C4-2B (cell line): ENCODE measurements around the gene PTPRD.

Source experiments
- H3K27ac ChIP-seq: fragments of 450-650 bp; 2 replicates; pipeline ENCODE4 v1.5.1; 2017
- ZFX ChIP-seq: fragments of 450-650 bp; IDR thresholded peaks from 2 replicates; pipeline ENCODE4 v1.6.1; 2017
- TF ChIP-seq, protein P1 (sequence below): fragments of 450-650 bp; conservative IDR thresholded peaks from 2 replicates; pipeline ENCODE4 v1.5.1; 2017; ENCODE audit warnings: mild to moderate bottlenecking

The PTPRD gene

DNA sequence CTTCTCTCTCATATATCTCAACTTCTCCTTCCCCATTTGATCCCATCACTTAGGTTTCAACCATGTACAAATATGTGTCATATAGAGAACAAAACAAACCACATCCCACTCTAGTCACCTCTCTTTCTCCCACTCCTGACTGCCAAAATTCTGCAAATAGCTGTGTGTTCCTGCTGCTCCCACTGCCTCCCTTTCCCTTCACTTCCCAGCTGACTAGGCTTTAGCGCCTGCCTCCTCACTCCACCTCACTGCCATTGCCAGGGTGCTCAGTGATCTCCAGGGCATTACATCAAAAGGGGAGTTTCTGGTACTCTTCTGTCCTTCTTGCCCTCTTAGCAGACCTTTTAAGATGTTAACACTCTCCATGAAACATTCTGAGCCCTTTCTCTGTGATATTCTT, 2137.9 kb downstream of the PTPRD start:
- TF ChIP-seq ZFX = no peak
- TF ChIP-seq, protein P1, sequence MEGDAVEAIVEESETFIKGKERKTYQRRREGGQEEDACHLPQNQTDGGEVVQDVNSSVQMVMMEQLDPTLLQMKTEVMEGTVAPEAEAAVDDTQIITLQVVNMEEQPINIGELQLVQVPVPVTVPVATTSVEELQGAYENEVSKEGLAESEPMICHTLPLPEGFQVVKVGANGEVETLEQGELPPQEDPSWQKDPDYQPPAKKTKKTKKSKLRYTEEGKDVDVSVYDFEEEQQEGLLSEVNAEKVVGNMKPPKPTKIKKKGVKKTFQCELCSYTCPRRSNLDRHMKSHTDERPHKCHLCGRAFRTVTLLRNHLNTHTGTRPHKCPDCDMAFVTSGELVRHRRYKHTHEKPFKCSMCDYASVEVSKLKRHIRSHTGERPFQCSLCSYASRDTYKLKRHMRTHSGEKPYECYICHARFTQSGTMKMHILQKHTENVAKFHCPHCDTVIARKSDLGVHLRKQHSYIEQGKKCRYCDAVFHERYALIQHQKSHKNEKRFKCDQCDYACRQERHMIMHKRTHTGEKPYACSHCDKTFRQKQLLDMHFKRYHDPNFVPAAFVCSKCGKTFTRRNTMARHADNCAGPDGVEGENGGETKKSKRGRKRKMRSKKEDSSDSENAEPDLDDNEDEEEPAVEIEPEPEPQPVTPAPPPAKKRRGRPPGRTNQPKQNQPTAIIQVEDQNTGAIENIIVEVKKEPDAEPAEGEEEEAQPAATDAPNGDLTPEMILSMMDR = no peak
- H3K27ac ChIP-seq = no peak overlapping the region

DNA sequence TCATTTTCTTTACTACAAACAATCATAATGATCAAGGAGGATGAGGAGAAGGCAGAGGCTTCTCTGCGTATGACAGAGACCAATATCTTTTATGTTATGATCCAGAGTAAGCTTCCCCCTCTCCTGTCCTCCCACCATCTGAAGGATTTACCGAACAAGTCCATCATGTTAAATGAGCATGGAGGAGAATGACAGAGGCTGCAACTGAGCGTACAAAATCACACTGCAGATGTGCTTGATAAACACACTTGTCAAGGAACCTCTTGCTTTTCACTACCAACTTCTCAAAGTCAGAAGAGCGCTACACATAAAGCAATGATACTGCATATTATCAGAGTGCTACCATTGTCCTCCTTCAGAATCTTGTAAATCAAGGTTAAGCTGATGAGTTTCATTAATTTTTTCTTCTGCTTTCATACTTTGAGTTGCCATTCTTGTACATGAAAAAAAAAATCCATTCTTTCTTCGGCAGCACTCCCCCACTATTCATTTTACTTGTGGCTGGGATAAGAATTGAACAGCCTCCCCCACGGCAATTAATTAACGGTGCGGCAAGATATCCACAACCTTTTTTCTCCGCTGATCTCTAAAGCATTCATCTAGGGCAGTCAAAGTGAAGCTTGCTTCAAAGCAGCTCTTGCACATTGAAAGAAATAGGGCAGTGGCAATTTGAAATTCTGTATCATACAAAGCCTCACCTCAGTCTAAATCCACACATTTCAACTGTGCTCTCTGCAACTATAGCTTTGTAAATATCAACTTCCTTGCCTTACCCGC, 2139.4 kb downstream of the PTPRD start:
- TF ChIP-seq ZFX = no peak
- TF ChIP-seq, protein P1 = no peak
- H3K27ac ChIP-seq = no peak overlapping the region

DNA sequence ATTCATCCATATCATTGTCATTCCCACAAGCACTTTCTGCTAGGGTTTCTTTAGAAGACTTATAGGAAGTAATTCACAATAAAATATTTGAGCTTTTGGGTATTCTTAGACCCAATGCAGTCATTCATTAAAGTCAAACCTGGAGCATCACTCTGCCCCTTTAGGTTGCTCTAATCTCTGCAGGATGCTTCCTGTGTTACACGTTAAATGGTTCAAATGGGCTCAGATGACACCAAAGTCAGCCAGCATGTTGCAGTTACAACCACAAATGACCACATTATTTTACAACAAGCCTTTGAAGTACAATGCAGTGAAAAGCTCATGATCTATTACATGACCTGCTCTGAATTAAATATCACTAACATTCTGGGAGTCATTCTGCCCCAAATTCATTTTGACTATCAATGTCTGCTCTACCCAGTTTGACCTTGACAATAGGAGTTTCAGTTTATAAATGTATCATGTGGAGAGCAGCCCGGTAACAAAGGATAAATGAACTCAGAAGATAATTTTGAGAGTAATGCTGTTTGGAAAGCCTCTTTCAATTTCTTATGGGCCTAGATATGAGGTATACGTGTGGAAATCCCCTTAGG, 2144.7 kb downstream of the PTPRD start:
- no peak for TF ChIP-seq ZFX
- TF ChIP-seq, protein P1 = no peak
- H3K27ac ChIP-seq = no peak overlapping the region

DNA sequence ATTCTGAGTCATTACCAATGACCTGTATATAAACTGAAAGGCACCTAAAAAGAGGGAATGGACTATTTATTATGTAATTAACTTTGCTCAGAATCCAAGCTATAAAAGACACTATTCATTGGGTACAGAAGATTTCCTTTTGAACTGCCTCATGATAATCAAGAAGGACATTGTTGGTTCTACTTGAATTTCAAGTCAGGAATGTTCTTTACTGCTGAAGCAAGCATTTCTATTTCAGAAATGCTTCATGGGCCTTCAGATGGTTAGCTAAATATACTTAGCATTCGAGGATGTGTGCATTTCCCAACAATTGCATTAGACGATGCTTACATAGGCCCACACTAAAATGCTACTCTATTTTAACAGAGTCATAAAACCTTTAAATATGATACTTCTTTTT, 2155.0 kb downstream of the PTPRD start:
- TF ChIP-seq ZFX = no peak
- TF ChIP-seq, protein P1 = no peak
- H3K27ac ChIP-seq = no peak overlapping the region

DNA sequence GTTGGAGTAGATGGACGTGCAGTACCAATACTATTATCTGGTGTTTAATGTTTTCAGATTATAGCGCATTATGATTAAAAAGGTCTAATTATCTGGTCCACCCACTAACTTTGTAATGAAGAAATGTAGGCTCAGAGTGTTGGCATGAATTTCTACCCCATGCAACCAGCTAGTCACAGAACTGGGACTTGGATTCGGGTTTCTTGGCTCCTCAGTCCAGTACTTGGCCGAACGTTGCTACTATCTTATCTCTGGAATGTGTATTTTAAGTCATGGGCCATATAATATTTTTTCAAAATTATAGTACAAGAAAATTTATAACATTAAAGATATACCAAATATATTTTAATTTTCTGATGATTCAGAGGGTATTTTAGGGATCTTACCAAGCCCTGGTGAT, 2155.7 kb downstream of the PTPRD start:
- no peak overlapping the region for H3K27ac ChIP-seq
- no peak for TF ChIP-seq ZFX
- TF ChIP-seq, protein P1 = no peak

DNA sequence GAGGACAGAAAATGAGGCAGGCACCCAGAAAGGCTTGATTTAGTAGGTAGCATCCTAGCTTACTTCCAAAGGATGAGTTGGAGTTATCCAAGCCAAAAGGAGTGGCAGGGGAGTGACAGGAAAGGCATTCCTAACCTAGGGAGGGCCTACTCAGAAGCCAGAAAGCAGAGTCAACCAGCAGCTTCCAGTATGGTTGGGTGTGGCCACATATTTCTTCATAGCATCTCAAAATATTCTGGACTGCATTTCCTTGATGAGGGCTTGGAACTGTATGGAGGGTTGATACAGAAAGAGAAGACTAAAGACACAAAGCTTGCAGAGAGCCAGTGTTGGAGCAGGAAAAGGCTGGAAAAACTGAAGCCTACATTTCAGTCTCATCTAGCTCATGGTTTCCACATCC, 2156.5 kb downstream of the PTPRD start:
- H3K27ac ChIP-seq = no peak overlapping the region
- TF ChIP-seq ZFX = no peak
- TF ChIP-seq, protein P1 = no peak

DNA sequence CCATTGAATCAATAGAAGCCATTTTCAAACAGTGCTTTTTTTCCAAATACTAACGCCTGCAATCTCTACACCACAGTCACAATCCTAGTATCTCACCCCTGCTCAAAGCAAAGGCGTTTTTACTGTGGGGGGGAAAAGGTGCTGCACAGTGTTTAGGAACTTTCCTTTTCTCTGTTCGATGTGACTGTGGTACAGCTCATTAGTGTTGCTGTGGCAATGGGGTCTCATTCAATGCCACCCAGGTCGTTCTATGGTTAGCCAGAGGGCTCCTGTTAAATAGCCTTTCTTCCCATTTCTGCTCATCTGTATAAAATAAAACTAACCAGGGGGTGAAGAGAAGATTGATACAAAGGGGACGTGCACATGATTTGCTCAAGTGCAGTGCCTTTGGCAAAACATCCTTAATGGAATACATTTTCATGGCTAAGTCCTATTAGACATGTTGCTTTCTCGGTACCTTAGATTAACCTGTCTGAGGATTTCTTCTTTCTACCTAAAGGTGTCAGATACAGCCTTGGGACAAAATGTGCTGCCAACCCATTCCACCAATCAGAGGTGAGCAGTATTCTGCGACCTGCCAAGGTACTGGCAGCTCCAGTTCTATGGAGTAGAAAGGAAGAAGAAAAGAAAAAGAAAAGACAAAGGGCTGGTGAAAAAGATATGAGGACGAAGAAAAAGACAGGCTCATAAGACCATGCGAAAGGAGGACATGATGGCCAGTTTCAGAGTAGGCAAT, 2161.8 kb downstream of the PTPRD start:
- no peak overlapping the region for H3K27ac ChIP-seq
- TF ChIP-seq, protein P1 = no peak
- TF ChIP-seq ZFX = no peak
